ENCODE data around the gene GCGR.

GRCh38 chr17:81806461-81807209 lies 2.7 kb downstream of the GCGR start:
- TF ChIP-seq CTCF (IDR thresholded peaks at IDR 0.05 in 8 of 11, conservative IDR thresholded peaks at IDR 0.05 in 3 of 11) (no peak), POLR2A (IDR thresholded peaks at IDR 0.05) (no peak), POLR2AphosphoS5 (IDR thresholded peaks at IDR 0.05) (no peak)
